ENCODE measurements around the gene PRPH2.

GRCh38 chr6:42690151-42690702 lies 32.2 kb downstream of the PRPH2 start:
- TF ChIP-seq CTCF (IDR thresholded peaks at IDR 0.05): no peak
- no peak for TF ChIP-seq RAD21 (IDR thresholded peaks at IDR 0.05; ENCODE audit: low read length)
- TF ChIP-seq RCOR1 (IDR thresholded peaks at IDR 0.05; ENCODE audit: low read length): no peak
- TF ChIP-seq FOXM1 (IDR thresholded peaks at IDR 0.05; ENCODE audit: low read depth): no peak
- no peak for TF ChIP-seq YY1 (IDR thresholded peaks at IDR 0.05; ENCODE audit: low read depth)
- TF ChIP-seq POLR2AphosphoS5 (IDR thresholded peaks at IDR 0.05; ENCODE audit: low read depth, low read length): no peak
- TF ChIP-seq SIN3A (IDR thresholded peaks at IDR 0.05; ENCODE audit: borderline replicate concordance, low read depth, low read length): no peak

All from SK-N-SH (cell line).